Measurements from ENCODE around the gene GREB1. TPM values are rescaled to one million over a fixed set of nuclear protein-coding genes. Genes with fewer than 3 reads are reported as not detected.

GREB1 gene
- total and polyA plus RNA-seq, 2 of the 13 experiments (the other 11 are each of a cell fraction or from before 2014, with no cell fraction given), result 31.3 to 61.2 TPM

- TF ChIP-seq KIAA2018 (CRISPR knock-in tag; IDR thresholded peaks at IDR 0.05; ENCODE audit: borderline replicate concordance) (no peak), ZNF782 (CRISPR knock-in tag; IDR thresholded peaks at IDR 0.05; ENCODE audit: borderline replicate concordance) (no peak), ARID4A (CRISPR knock-in tag; IDR thresholded peaks at IDR 0.05; ENCODE audit: borderline replicate concordance) (peak; percentile 24; the same call in 1 of the 2 replicates), TCF7 (IDR thresholded peaks at IDR 0.05; ENCODE audit: low read depth) (no peak), ZNF547 (CRISPR knock-in tag; IDR thresholded peaks at IDR 0.05) (no peak), DDIT3 (CRISPR knock-in tag; IDR thresholded peaks at IDR 0.05) (no peak), ZBTB20 (CRISPR knock-in tag; IDR thresholded peaks at IDR 0.05; ENCODE audit: borderline replicate concordance, low read depth) (peak; percentile 51; the same call in 1 of the 2 replicates), CEBPB (IDR thresholded peaks at IDR 0.05; ENCODE audit: borderline replicate concordance, low read depth, low read length) (peak; percentile 96), ZNF678 (CRISPR knock-in tag; IDR thresholded peaks at IDR 0.05) (no peak), TEAD3 (CRISPR knock-in tag; optimal IDR thresholded peaks at IDR 0.05; ENCODE audit: borderline replicate concordance) (peak; percentile 30), ZNF597 (CRISPR knock-in tag; IDR thresholded peaks at IDR 0.05) (no peak), ZNF530 (CRISPR knock-in tag; IDR thresholded peaks at IDR 0.05; ENCODE audit: low read depth) (no peak), ZNF280B (CRISPR knock-in tag; IDR thresholded peaks at IDR 0.05; ENCODE audit: borderline replicate concordance) (no peak)
Measured at GRCh38 chr2:11550302-11550701, 16.5 kb downstream of the GREB1 start (continued).

Data from HepG2 (cell line).